ENCODE measurements around the gene RAB1A. TPM values are rescaled to one million over a fixed set of nuclear protein-coding genes. Genes with fewer than 3 reads are reported as not detected.

RAB1A gene
- total RNA-seq, 4 donors from 2014 or later: 91.2 to 216 (median 115) TPM

Small RNA genes lying within 50 kb of the gene (small RNA-seq; reads per million reads assigned to genes)
- gene RF00090: not detected

Other genes with a start within 250 kb of the RAB1A start
- gene SLC1A4, start 140.7 kb downstream of the RAB1A start, total RNA-seq: 10 to 100 TPM in 1 of 4 donors, 1 to 10 TPM in 3; 2.6 to 15.5 (median 6.8) TPM
- 10 to 100 TPM; 22.4 to 39.7 (median 26.6) TPM for gene CEP68, start 73.7 kb downstream of the RAB1A start, total RNA-seq
- gene ACTR2, start 97.7 kb upstream of the RAB1A start, total RNA-seq: 100 to 1,000 TPM in 3 of 4 donors, 10 to 100 TPM in 1; 92.3 to 162 (median 132) TPM